Globus pallidus (tissue), 1 donor: Measurements from ENCODE around the gene LMAN2.

ENCODE experiments used
- DNase-seq: peaks from one replicate; pipeline ENCODE4 v3.0.0-alpha.2; 2015; ENCODE audit warnings: low spot score

The LMAN2 gene

DNA sequence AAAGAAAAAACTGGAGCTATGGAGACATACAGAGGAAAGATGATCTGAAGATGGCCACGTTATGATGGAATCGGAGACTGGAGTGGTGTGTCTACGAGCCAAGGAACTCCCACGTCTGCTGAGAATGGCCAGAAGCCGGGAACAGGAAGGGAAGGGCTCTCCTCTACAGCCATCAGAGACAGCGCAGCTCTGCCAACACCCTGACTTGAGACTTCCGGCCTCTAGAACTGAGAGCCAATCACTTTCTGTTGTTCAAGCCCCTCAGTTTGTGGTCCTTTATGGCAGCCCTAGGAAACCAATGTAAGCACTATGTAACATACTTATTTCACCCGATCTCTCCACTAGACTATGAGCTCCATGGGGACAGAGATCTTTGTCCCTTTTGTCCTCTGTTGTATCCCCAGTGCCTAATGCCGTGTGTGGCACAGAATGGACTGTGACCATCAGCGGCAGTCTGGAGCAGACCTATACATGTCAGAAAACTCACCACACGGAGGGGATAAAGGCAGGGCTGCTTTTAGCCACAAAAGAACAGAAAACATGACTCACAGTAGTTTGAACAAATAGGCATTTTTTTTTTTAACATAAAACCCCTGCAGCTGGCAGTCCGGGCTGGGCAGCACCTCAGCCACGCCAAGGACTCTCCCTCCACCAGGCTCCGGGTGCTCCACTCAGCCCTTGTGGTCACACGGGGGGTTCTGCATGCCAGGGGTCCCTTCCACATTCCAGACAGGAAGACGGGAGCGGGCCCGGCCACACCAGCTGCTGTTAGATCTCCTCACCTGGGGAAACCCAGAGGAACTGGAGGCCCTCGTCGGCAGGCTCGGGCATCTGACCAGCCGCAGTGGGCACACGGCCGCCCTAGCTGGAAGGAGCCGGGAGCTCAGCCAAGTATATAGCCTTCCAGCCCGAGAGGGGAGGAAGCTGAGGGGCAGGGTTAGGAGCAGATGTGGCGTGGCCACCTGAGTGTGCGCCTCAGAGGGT, 23.6 kb downstream of the LMAN2 start:
- DNase-seq, result no peak

DNA sequence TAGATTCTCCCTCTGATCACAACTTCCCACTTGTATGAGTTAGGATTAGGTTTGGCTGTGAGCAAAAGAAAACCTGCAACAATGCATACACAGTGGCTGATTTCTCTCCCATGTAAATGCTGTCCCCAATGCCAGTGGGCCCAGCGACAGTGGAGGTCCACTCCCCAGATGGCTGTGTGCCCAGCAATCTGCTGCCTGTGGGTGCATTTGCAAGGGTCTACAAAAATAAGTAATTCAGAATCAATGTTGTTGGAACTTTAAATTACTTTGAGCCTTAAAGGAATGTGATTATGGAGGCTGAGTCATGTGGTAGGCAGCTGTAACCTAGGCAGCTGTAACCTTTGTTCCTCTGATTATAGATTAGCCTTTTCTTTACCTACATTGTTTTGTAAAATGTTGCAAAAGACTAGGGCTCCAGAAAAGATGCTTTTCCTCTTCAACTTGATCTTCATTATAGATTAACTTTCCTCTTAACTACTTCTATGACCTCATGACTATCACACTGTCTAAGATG, 25.5 kb downstream of the LMAN2 start:
- DNase-seq, result no peak

DNA sequence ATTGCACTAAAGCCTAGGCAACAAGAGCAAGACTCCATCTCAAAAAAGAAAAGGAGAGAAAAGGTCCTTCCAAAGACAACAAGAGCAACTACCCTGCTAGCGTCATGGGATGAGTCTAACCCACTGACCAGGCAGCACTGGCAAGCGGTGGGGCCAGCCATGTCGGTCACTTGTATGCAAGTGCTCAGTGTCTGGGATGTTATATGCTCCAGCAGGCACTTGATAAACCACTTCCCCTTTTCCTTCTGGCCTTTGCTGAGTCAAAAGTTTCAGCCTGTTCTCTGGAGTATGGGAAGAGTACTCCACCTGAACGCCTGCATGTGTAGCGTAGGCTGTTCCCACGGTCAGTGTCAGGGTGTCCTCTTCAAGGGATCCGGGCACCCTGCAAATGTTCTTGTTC, 30.6 kb downstream of the LMAN2 start:
- DNase-seq, result peak; percentile 31

DNA sequence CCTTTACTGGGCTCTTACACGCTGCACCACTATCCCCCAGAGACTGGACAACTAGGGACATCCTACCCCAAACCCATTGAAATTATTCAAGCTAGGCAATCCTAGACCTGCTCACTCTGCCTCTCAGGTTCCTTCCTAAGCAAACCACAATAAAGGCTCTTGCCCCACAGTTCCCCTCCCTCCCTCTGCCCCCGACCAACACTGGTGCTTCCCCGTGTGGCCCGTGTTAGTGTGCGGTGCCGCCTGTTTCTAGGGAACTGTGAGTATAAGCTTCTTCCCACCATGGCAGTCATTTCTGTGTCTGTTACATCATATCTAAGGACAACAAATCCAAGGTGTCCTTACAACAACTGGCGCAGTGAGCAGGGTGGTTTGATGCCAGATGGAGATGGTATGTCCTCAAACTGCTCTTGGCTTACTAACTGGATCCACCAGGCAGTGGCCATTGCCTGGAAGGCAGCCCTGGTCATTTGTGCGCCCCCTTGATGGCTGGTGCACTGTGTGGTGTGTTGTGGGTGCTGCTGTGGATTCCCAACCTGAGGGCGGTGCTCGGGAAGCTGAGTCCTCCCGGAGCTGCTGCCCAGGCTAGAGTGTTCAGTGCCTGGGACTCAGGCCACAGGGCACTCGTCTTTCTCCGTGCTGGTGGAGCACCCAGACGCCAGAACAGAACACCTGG, 31.4 kb downstream of the LMAN2 start:
- DNase-seq, result no peak

DNA sequence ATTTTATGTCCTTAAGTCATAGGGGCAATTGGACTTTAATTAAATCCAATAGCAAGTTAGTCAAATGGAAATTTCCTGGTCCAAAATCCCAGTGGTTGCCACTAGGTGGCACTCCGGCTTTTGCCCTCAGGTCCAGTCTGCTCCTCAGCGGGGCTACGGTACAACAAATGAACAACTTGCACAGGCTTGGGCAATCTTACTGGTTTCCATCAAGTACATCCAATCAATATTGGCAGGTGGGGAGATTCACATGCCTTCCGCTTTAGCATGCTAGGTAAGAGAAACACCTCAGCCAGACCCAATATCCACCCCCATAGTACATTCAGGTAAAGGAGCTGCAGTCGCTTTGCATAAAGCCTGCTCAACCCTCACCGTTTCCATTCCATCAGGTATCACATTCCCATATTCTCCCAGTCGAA, 33.5 kb downstream of the LMAN2 start:
- DNase-seq, result peak; percentile 56

DNA sequence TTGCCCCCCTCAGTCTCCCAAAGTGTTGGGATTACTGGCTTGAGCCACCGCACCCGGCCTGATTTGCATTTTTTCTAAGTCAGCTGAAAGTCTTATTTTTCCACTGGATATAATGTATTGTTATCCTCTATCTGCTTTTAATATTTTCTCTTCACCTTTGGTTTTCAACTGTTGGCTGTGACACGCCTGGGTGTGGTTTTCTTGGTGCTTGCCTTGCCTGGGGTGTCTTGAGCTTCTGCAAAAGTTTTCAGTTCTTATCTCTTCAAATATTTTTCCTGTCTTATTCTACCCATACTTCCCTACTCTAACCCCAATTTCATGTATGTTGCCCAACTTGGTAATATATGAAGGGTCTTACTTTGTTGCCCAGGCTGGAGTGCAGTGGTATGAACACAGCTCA, 35.5 kb downstream of the LMAN2 start:
- no peak for DNase-seq

DNA sequence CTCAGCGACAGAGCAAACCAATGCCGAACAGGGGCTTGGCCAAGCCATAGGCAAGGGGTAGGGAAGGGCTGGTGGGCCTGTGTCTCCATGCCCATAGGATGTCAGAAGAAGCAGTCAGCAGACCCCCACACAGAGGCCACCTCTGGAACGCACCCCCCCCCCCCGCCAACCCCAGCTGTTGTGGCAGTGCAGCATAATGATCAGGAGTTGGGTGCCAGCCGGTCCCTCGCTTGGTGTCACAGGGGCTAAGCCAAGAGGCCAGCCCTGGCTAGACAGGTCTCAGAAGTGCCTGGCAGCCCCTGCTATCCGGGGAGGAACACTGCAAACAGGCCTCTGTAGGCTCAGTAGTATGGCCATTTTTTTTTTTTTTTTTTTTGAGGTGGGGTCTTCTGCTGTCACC, 36.1 kb downstream of the LMAN2 start:
- no peak for DNase-seq

DNA sequence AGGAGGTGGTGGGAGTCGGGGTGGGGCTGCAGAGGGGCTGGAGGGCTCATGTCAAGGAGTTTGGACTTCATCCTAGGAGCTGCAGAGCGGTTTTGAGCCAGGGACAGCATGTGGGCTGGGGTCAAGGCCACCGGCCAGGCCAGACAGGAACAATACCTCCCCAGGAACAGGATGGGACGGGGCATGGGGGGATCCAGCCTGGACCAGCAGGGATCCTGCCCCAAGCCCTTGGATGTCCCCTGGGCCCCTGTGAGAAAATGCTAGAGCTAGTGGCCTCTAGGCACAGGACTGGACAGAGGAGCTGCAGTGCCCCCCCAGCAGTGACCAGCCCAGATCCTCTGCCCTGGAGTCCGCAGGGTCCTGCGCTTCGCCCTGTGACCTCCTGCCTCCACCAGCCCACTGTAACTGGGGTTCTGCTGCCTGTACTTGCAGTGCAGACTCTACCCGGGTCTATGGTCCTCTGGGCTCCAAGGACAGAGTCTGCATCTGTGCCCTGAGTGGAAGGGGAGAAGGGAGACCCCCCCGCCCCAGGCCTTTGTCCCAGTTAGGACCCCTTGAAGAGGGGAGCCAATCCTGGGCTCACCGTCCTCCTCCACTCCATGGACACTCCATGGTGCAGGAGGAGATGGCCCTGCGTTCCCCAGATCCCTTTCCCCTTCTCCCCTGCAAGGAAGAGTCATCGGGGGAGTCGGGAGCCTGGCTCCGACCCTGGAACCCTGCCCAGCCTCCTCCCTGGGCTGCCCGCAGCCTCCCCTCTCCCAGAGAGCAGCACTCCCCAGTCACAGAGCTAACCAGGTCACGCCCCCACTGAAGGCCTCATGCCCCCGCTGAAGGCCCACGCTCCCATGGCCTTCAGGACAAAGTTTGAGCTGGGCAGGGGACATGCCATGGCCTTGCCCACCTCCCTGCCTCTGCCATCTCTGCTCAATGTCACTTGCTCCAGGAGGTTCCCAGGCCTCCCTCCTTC, 36.8 kb downstream of the LMAN2 start:
- no peak for DNase-seq

DNA sequence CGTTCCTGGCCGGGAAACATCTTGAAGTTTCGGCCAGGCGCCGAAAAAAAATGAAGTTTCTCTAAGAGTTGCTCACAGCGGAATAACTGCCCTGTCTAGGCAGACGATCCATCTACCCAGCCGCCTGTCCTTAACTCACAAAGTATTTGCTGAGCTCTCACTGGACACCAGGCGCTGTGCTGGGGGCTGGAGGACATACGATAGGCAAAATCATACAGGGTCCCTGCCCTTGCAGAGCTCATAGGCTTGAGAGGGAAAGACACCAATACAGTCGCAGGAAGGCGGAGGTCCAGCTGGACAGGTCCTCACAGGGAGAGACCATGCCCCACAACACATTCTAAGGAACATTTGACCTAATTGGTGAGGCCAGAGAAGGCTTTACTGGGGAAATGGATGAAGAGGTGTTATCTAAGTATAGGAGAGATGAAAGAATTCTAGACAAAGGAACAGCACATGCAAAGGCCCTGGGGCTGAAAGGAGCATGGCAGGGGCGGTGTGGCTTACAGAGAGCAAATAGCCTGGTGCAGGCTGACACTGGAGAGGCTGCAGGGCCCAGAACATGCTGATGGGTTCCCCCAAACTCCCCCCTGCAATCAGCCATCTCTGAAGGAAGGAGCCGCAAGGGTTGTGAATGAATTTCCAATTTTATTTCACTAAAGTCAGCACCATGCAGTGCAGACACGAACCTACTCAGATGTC, 37.8 kb downstream of the LMAN2 start:
- no peak for DNase-seq

DNA sequence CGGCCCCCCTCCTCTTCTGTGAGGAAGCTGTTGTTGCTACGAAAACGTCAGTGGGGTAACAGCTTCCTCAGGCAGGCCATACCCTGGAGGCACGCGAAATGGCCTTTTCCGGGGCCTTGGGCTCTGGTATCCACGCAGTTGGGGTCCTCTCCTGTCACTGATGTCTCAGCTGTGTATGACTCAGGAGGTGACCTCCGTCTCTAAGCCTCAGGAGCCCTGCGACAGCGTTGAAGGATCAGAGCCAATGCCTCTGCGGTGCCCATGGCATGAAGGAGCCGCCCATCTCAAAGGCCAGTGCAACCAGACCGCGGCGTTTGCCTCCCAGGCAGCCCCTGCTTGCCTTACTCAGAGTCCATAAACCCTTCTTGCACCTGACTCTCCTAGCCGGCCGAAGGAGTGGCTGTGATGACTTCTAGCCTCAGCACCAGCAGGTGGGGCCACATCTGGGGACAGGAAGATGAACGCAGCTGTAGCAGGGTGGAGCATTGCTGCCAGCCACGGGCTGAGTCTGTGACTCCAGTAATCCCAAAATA, 38.8 kb downstream of the LMAN2 start:
- DNase-seq, result no peak

DNA sequence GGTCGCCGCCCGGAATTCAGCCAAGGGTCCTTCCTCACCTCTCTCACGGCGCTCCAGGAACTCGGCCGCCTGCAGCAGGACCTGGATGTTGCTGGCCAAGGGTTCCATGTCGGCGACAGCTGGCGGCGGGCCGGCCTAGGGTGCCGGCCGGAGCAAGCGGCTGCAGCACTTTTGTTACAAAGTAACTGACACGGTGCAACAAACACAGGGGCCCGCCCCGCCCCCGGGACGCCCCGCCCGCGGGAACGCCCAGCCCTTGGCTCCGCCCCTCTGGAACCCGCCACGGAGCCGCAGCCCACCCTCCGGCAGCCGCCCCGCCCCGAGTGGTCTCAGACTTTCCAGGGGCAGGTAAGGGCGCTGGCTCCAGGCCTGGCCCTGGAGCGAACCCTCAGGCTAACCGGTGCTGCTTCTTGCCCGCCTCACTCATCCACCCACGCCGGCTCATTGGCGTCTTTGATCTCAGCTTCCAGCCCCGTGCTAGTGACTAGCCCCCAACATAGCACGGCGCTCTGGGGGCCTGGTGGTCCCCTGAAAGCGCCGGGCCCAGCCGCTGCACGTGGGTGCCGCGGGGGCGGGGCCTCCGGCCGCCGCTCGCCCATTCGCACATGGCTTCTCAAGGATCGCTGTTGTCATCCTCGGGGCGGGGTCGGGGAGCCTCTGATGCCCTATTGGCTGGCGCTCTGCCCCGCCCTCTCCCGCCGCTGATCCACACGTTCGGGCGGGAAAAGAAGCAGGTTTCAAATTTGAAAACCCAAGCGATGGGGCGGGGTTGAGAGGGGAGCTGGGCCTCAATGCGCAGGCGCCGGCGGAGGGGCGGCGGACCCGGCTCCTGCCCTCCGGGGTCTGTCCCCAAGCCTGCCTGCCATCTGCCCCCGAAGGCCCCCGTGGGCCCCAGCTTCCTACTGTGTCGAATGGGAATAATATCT, 39.5 kb downstream of the LMAN2 start, which contains the start of gene MXD3:
TSS of gene MXD3 (minus strand) at position 176 of the 926 bp plus-strand sequence. CDS start at position 108, 68 bp downstream.
- DNase-seq, result peak; percentile 90

DNA sequence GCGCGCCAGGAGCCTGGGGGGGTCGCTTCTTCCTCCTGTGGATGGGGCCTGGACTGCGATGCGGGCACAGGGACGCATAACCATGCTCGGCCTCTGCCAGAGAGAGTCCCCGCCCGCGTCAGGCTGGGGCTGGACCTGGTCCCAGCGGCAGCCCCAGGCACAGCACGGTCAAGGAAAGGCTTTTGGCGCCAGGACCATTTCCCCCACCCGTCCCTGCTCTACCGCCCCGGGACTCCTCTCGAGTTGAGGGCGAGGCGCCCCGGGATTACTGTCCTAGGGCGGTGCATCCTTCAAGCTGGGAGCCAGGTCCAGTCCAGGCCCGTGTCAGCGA, 40.1 kb downstream of the LMAN2 start:
- DNase-seq, result no peak

DNA sequence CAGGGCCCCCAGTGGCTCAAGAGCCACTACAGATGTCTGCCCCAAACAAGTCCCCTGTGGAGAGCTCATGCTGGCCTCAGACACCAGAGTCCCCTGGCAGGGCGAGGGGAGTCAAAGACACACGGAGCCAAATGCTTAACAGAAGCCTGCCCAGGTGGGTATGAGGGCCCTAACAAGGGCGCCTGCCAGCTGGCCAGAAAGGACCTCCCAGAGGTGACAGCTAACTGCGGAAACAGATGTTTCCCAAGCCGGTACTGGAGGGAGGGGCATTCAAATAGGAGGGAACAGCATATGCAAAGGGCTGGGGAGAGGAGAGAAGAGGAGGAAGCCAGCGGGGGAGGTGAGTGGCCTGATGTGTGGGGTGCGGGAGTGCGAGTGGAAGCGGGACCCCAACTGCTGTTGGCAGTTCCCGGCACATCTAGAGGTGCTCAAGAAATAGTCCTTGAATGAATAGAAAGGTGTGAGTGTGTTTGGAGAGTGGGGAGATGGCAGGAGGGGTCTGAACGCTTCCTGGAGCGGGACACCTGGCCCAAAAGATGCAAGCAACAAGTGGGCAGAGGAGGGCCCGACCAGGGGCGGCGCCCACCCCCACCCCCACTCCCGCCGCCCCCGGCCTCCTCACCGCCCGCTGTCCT, 40.6 kb downstream of the LMAN2 start:
- DNase-seq, result no peak

DNA sequence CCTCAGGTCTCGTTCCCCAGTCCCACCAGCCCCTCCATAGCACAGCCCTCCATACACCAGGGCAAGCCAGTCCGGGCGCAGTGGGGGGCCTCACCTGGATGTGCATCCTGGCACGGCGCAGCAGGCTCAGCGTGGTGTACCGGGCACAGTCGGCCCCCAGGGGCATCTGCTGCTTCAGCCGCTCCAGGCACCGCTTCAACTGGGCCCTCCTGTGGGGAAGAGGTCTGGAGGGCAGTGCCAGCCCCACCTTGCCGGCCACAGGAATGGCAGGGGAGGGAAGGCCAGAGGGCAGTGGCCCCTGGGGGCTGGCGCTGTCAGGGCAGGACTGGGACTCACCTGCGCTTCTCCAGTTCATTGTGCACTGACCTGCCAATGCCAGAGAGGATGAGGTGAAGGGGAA, 41.1 kb downstream of the LMAN2 start:
- DNase-seq, result no peak

DNA sequence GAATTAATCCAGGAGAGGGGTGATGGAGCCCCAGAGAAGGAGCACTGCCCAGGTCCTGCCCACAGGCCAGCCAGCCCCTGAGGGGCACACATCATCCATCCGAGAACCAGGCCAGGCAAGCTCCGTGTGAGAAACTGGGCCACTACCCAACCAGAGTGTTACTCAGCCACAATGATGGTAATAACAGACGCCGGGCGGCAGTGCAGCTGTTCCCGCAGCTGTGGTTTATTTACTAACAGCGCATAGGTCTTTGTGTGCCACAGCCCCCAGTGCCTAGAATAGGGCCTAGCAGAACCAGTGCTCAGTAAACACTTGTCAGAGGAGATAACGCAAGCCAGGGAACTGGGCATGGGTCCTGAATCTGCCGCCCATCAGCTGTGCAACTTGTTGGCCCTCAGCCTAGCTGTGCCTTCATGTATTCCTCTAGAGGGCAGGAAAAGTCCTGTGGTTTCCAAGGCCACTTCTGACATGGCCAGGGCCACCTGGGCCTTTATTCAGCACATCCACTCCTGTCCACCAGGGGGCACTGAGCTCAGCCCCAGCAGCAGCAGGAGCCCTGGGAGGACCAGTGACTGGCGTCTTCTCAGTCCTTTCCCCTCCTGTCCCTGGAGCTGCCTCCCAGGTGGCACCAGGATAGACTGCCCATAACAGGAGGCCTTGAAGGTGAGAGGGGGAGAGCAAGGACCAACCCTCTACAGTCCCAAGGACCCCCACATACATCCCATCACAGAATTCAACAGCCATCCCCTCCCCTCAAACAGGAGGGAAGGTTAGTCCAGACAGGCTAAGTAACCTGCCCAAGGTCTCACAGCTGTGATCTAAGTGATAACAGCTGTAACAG, 41.9 kb downstream of the LMAN2 start:
- no peak for DNase-seq

DNA sequence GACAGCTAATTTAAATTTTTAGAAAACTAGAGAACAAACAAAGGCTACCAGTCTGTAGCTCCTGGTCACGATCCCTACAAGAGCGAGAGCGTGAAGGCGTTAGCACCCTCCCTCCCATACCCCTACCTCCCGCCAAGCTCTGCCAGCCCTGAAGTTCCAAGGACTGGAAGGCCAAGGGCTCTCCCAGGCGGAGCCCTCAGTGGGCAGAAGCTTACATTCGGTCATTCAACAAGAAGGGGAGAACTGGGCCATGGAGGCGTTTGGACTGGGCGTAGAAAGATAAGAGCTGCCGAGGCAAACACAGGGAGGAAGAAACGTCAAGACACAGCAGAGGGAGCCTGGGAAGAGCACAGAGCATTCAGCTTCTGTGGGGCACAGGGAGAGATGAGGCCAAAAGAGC, 42.7 kb downstream of the LMAN2 start:
- no peak for DNase-seq

DNA sequence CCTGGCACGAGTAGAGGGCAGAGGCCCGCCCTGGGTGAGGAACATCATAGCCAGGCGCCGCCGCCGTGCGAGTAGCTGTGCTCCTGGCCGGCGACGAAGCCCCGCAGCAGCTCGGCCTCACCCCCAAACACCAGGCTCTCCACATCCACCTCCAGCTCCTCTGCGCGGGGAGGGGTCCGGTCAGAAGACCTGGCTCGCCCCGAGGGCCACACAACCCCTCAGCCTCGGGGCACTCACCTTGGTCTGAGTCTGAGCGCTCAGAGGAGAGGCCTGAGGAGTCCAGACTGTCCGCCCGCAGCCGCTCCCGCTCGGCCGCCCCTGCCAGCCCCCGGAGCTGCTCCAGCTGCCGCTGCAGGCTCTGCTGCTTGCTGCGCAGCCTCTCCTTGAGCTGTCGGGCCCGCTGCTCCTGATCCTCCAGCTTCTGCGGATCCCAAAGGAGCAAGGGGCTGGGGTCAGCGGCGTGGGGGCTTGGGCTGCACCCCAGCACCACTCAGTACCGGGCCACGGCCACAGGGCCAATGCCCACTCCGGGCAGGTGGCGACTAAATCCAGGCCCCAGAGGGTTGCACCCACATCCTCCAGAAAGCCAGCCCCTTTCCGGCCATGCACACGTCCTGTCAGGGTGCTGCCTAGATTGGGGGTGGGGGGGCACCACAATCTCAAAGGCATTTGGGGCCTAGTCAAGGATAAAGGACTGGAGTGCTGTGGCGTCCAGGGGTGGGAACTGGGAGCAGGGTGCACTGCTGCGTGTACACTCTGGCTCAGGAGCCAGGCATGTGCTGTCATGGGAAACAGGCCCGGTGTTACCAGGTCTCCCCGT, 43.7 kb downstream of the LMAN2 start:
- no peak for DNase-seq
